Measurements from ENCODE around the gene EVI5.

- TF ChIP-seq POLR2AphosphoS5 (IDR thresholded peaks at IDR 0.05; ENCODE audit: borderline replicate concordance, low read depth, low read length) = no peak
- no peak for TF ChIP-seq EZH2 (IDR thresholded peaks at IDR 0.05)
These were observed 323.4 kb downstream of the EVI5 start for GRCh38 chr1:92461364-92462097.
